ENCODE data around the gene CELSR2. TPM values are rescaled to one million over a fixed set of nuclear protein-coding genes. Genes with fewer than 3 reads are reported as not detected.
"Not testable (repeated sequence)": the region's sequence is repeated elsewhere in the genome, so short reads cannot be mapped to it uniquely, and the experiment has no call there.

The CELSR2 gene
- total RNA-seq, 1 donor from 2014 or later = 20.9 TPM

DNA sequence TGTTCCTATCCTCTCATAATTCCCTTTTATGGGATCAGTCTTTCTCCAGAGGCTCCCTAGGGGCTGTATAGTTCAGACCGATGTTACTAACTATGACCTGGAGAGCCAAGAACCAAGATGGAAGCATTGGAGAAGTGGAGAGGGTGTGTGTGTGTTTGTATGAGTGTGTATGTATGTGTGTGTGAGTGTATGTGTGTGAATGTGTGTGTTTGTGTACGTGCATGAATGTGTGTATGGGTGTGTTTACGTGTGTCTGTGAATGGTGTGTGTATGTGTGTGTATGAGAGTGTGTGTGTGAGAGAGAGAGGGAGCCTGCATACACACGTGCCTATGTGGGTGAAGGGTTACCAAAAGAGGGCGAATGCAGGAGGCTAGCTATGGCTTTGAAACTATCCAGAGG, 52.5 kb downstream of the CELSR2 start:
- DNase-seq (ENCODE audit: low spot score) = no peak

GRCh38 chr1:109304226-109304920, 55.0 kb downstream of the CELSR2 start:
- no peak for DNase-seq (ENCODE audit: low spot score)

DNA sequence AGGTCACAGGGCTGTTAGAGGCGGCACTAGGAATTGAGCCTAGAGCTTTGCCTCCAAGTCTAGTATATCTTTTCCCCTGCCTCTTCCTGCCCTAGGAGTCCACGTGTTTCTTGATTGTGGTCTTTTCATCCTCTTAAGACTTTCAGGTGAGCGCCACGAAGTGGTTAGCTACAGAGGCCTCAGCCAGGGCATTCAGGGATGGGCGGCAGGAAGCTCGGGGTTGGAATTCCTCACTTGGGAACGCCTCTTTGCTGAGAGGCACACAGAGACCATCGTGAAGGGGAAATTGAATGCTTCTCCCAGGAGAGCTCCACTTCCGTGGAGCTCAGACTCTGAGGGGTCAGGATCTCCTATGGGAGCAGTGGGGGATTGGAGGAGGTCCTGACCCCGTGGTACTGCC, 56.7 kb downstream of the CELSR2 start:
- DNase-seq (ENCODE audit: low spot score) = not testable (repeated sequence)

- no peak for DNase-seq (ENCODE audit: low spot score)
Measured at GRCh38 chr1:109306832-109307273, 57.5 kb downstream of the CELSR2 start, which contains the start of gene MYBPHL. Gene MYBPHL, minus strand, starts transcription at chr1:109307011. Its CDS starts 20 bp downstream, at chr1:109306991.

DNA sequence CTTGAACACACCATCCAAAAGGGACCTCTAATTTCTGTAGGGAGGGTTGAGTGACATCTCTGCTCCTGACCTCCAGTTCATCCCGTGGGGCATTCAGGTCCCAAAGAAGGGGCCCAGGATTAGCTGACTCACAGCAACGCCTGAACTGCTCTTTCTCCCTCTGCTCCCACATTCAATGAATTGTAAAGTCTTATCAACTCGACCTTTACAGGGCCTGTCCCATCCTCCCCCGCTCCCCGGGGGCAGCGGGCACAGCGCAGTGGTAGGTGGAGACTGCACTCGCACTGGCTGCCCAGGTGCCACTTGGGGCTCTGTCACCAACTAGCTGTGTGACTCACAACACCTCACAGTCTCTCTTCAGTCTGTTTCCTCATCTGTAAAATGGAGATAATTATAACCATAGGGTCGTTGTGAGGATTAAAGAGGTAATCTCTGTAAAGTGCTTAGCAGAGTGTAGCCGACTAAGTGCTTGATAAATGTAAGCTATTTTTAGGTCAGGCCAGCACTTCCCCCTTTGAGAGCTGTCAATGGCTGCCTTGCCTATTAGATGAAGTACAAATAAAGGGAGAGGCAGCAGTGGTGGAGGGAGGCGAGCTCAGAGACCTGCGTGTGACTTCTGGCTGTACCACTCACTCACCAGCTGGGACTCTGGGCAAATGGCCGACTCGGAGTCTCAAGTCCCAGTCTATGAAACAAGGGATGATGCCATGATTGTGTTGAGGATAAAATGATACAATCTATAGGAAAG, 58.1 kb downstream of the CELSR2 start:
- DNase-seq (ENCODE audit: low spot score) = no peak

DNA sequence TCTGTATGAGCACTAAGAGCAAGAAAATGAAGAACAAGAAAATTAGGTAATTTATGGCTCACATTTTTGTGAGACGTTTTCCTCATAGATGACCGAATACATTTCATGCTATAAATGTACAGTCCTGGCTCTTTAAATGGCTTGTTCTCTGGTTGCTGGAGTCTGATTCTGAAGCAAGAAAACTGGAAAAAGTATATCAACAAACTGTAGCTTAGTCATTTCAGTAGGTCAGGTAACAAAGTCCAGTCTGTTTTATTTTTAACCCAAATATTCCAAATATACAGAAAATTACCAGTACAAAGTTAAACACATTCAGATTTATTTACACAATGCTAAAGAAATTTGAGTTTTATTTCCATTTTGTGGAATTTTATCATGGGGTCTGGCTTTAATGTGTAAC, 60.0 kb downstream of the CELSR2 start:
- no peak for DNase-seq (ENCODE audit: low spot score)

GRCh38 chr1:109312246-109312645, 62.9 kb downstream of the CELSR2 start:
- DNase-seq (ENCODE audit: low spot score) = no peak

GRCh38 chr1:109312978-109313775, 63.8 kb downstream of the CELSR2 start:
- DNase-seq (ENCODE audit: low spot score) = no peak

DNA sequence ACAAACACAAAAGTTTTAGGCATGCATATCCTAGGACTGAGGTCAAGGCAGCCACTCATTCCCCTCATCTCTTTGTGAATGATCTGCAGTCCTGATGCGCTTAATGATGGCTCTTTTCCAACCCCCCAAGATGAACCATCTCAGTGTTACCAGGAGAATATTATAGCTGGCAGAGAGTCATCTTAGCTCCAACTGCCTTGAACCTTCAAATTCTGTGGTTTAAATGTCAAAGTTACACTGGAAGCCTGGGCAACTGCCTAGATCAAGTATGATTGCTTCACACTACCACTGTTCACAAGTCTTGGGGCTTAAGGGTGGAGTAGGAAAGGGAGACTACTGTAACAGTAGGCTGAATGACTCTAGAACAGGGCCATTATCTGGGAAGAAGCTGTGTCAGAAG, 65.5 kb downstream of the CELSR2 start:
- no peak for DNase-seq (ENCODE audit: low spot score)

DNA sequence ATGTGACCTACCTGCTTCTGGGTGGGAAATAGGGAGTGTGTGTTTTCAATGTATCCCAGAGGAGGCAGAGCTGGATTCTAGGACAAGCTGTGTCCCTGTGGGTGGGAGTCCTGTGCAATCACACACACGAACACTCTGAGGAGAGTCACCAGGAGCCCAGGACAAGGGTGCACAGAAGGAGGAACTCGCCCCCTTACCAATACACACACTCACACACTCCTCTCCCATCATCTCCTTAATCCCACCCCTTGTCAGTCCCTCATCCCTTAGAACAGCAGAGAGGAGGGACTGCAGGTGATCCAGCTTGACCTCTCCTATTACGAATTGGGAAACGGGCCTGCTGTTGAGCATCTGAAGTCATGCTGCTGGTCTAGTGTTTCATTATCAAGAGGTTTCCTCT, 65.9 kb downstream of the CELSR2 start:
- DNase-seq (ENCODE audit: low spot score) = no peak

DNA sequence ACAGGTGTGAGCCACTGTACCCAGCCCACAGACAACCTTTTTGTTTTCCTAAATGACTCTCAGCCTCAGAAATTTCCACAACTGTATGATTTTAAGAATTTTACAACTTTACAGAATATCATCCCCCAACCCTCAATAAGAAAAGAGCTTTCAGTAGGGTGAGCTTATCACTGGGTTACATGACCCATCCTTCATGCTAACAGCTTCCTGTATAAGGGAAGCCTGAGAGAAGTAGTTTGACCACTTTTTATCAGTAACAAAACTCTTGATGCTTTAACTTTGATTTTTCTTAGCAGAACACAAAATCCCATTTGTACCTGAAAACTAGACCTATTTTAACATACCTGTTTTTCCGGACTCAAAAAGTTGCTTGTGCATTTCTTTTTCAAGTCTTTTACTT, 67.2 kb downstream of the CELSR2 start:
- no peak for DNase-seq (ENCODE audit: low spot score)

DNA sequence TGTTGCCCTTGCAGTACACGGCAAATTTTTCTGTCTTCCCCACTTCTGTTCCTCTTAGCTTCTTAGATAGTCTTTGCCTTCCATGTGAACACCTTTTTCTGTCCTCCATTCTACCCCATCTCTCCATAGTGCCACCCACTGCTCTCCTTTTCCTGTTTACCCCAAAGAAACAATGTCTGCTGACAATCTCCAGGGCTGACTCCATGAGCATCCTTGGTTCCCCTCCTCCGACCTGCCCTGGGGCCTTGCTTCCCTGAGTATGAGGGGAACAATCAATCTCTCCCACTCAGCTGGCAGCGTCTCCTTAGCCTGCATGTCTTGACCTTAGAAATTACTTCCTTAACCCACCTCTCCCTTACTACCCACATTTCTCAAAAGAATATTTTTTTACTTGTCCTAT, 69.8 kb downstream of the CELSR2 start:
- DNase-seq (ENCODE audit: low spot score) = no peak

DNA sequence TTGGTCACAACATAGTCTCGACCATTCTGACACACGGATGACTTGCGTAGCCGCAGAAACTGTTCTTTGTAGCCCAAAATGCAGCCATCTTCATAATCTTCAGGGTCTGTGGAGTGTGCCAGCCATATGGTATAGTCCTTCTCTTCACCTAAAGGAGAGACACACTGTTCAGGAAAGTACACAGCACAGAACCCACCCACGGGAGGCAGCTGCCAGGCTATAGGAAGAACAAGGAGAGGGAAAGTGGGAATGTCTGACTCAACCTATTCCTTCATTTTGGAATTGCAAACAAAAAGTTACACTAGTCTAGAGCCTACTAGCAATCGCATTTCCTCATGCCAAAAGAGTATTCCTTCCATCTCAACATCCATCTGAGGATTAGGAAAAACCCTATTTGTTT, 73.6 kb downstream of the CELSR2 start:
- no peak for DNase-seq (ENCODE audit: low spot score)

Other genes starting within 250 kb of the CELSR2 start
- gene WDR47, start 207.4 kb upstream of the CELSR2 start, total RNA-seq = 19.1 TPM
- gene TAF13, start 173.5 kb upstream of the CELSR2 start, total RNA-seq = 41.3 TPM
- gene TMEM167B, start 158.8 kb upstream of the CELSR2 start, total RNA-seq = 50.1 TPM
- gene ELAPOR1, start 135.4 kb upstream of the CELSR2 start, total RNA-seq = 127 TPM
- 113 TPM for gene SARS1, start 35.6 kb upstream of the CELSR2 start, total RNA-seq
- gene PSRC1, start 33.6 kb downstream of the CELSR2 start, total RNA-seq = 7.4 TPM
- 0.20 TPM for gene MYBPHL, start 57.5 kb downstream of the CELSR2 start, total RNA-seq
- 96.7 TPM for gene SORT1, start 148.4 kb downstream of the CELSR2 start, total RNA-seq
- gene PSMA5, start 176.9 kb downstream of the CELSR2 start, total RNA-seq = 58.5 TPM
- gene SYPL2, start 217.0 kb downstream of the CELSR2 start, total RNA-seq = 3.1 TPM
- 5.4 TPM for gene ATXN7L2, start 234.4 kb downstream of the CELSR2 start, total RNA-seq
- gene CYB561D1, start 244.6 kb downstream of the CELSR2 start, total RNA-seq = 18.5 TPM